ENCODE results near the gene KATNB1.

GRCh38 chr16:57703416-57704010 is 32.1 kb upstream of the KATNB1 start:
- TF ChIP-seq CTCF (conservative IDR thresholded peaks at IDR 0.05; ENCODE audit: low read length) (no peak), EZH2phosphoT487 (IDR thresholded peaks at IDR 0.05; ENCODE audit: borderline replicate concordance, low read depth, low read length) (no peak)

All from OCI-LY7 (cell line).